Measurements from ENCODE around the gene LMBRD1. TPM values are rescaled to one million over a fixed set of nuclear protein-coding genes. Genes with fewer than 3 reads are reported as not detected.
"Not testable (repeated sequence)": the region's sequence is repeated elsewhere in the genome, so short reads cannot be mapped to it uniquely, and the experiment has no call there.

LMBRD1 gene
- polyA plus RNA-seq, 1 of the 3 experiments (the other 2 are of a cell fraction) = 6.5 TPM

DNA sequence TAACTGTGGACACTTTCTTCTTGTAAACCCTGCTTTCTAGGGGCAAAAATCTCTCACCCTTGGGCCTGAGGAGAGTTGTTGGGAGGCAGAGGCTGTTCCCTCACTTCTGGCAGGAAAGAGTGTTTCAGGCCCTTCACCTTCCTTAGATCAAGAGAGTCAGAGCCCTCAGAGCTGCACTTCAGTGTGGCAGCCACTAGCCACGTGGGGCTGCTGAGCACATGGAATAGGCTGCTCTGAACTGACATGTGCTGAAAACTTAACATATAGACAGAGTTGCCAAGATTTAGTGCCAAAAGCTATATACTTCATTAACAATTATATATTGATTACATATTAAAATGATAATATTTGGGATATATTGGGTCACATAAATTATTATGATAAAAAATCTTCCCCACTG lies 4.4 kb upstream of the LMBRD1 start:
- POLR2A ChIA-PET = no interaction called here
- H2AFZ ChIP-seq (ENCODE audit: low read depth) = no peak overlapping the region
- WGBS (ENCODE audit: low lambda C conversion rate) = 60% methylated on average over 1 of the region's 1 CpG
- H3K9me2 ChIP-seq = no peaks in the 10 kb centered on the region
- TF ChIP-seq FOXJ3 (CRISPR knock-in tag; IDR thresholded peaks at IDR 0.05) (no peak), POLR2AphosphoS5 (IDR thresholded peaks at IDR 0.05; ENCODE audit: low read depth, low read length) (no peak)
- CTCF ChIA-PET = no interaction called here
- no peaks in the 10 kb centered on the region for H3F3A ChIP-seq (replicated peaks; ENCODE audit: insufficient read depth)
- no peak overlapping the region for H3K27ac ChIP-seq (ENCODE audit: low read depth in 2 of 2, low read length in 1 of 2)
- H3K4me2 ChIP-seq = no peak overlapping the region
- no peaks in the 10 kb centered on the region for H3K9me3 ChIP-seq
- H3K9ac ChIP-seq = no peak overlapping the region
- DNase-seq = no peak
- H3K27me3 ChIP-seq (ENCODE audit: insufficient read depth) = no peaks in the 10 kb centered on the region
- H3K36me3 ChIP-seq (replicated peaks in 1 of 2; ENCODE audit: control insufficient read depth in 1 of 2, insufficient read depth in 2 of 2, low read length in 1 of 2) = no peaks in the 10 kb centered on the region
- H3K4me1 ChIP-seq (ENCODE audit: control insufficient read depth in 1 of 2, insufficient read depth in 2 of 2, low read depth in 1 of 2, low read length in 1 of 2) = peaks cover 3 to 4% of the 10 kb centered on the region in 2 experiments; a peak in 2 of 4 replicates
- H3K4me3 ChIP-seq (ENCODE audit: low read depth in 2 of 2, low read length in 1 of 2) = no peak overlapping the region
- H3K79me2 ChIP-seq (ENCODE audit: insufficient read depth) = peaks cover under 1% of the 10 kb centered on the region; the same call in 1 of the 2 replicates
- H4K20me1 ChIP-seq (ENCODE audit: insufficient read depth) = no peaks in the 10 kb centered on the region

DNA sequence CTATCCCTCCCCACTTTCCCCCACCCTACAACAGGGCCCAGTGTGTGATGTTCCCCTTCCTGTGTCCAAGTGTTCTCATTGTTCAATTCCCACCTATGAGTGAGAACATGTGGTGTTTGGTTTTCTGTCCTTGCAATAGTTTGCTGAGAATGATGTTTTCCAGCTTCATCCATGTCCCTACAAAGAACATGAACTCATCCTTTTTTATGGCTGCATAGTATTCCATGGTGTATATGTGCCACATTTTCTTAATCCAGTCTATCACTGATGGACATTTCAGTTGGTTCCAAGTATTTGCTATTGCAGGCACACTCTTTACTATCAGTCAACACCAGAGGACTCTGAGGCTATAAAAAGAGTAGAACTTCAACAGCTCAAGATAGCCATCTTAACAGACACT lies 2.0 kb upstream of the LMBRD1 start:
- H3K27ac ChIP-seq (ENCODE audit: low read depth in 2 of 2, low read length in 1 of 2); H4K20me1 ChIP-seq (ENCODE audit: insufficient read depth); H3K9me3 ChIP-seq; H2AFZ ChIP-seq (ENCODE audit: low read depth); DNase-seq; H3K4me3 ChIP-seq (ENCODE audit: low read depth in 2 of 2, low read length in 1 of 2); H3K36me3 ChIP-seq (replicated peaks in 1 of 2; ENCODE audit: control insufficient read depth in 1 of 2, insufficient read depth in 2 of 2, low read length in 1 of 2); H3K9ac ChIP-seq; H3F3A ChIP-seq (replicated peaks; ENCODE audit: insufficient read depth); H3K4me2 ChIP-seq; H3K4me1 ChIP-seq (ENCODE audit: control insufficient read depth in 1 of 2, insufficient read depth in 2 of 2, low read depth in 1 of 2, low read length in 1 of 2); H3K79me2 ChIP-seq (ENCODE audit: insufficient read depth); H3K27me3 ChIP-seq (ENCODE audit: insufficient read depth); H3K9me2 ChIP-seq; POLR2A ChIA-PET: not testable (repeated sequence)
- CTCF ChIA-PET = interaction anchor here (1.1 to 3.0 kb wide), 3 partner anchors 11 to 309 kb away, joined by 3 to 15 read pairs (median 10); no protein-coding TSS in a partner anchor

DNA sequence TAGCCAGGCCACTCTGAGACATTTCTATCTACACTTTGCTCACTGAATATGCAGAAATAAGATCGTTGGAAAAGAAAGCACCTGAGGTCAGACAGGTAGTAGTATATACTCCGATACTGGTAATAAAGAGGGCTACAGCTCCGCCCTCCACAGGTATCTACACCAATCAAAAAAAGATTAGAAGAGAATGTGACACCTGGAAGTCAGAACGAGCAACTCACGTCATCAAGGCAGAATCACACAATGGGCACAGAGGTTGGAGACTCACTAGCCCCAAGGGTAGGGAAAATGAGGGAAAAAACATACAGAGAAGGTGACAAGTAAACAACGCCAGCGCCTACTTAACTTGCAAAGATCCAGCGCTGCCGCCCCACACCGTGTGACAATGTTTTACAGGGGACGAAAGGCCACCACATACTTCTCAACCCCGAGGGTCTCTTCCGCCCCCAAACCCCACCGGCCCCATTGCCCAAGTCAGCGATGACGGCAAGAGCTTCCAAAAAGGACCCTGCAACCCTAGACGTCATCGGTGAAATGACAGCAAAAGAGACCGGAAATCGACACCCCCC lies 653 bp downstream of the LMBRD1 start:
- H3K27me3 ChIP-seq (ENCODE audit: insufficient read depth) = no peaks in the 10 kb centered on the region
- peaks cover 9% of the 10 kb centered on the region; the same call in 1 of the 2 replicates for H3K79me2 ChIP-seq (ENCODE audit: insufficient read depth)
- H3K4me1 ChIP-seq (ENCODE audit: control insufficient read depth in 1 of 2, insufficient read depth in 2 of 2, low read depth in 1 of 2, low read length in 1 of 2) = peaks cover 4 to 5% of the 10 kb centered on the region in 2 experiments; a peak in 3 of 4 replicates
- 5% methylated on average over 10 of the region's 20 CpGs for WGBS (ENCODE audit: low lambda C conversion rate)
- peak overlapping the region; percentile 77 for H3K9ac ChIP-seq
- CTCF ChIA-PET = interaction anchor here (0.6 to 3.0 kb wide), 16 partner anchors 13 to 821 kb away, joined by 3 to 15 read pairs (median 4); no protein-coding TSS in a partner anchor
- TF ChIP-seq SIN3A (IDR thresholded peaks at IDR 0.05; ENCODE audit: borderline replicate concordance, low read depth, low read length) = no peak
- TF ChIP-seq FOSL2 (IDR thresholded peaks at IDR 0.05; ENCODE audit: borderline replicate concordance, low read depth) = no peak
- peak overlapping the region; percentile 38 to 77 for H3K27ac ChIP-seq (ENCODE audit: low read depth in 2 of 2, low read length in 1 of 2)
- H3F3A ChIP-seq (replicated peaks; ENCODE audit: insufficient read depth) = no peaks in the 10 kb centered on the region
- no peaks in the 10 kb centered on the region for H3K9me2 ChIP-seq
- peak overlapping the region; percentile 79 to 83 for H3K4me3 ChIP-seq (ENCODE audit: low read depth in 2 of 2, low read length in 1 of 2)
- peak overlapping the region; percentile 85 for H3K4me2 ChIP-seq
- no peak for DNase-seq
- H2AFZ ChIP-seq (ENCODE audit: low read depth) = peak overlapping the region; percentile 98
- POLR2A ChIA-PET = no interaction called here
- no peaks in the 10 kb centered on the region for H4K20me1 ChIP-seq (ENCODE audit: insufficient read depth)
- no peaks in the 10 kb centered on the region for H3K36me3 ChIP-seq (replicated peaks in 1 of 2; ENCODE audit: control insufficient read depth in 1 of 2, insufficient read depth in 2 of 2, low read length in 1 of 2)
- no peaks in the 10 kb centered on the region for H3K9me3 ChIP-seq
